Testis (tissue), 2 donors: ENCODE data around the gene ZMYM1.

Source experiments
- CTCF ChIP-seq, 3 experiments: fragments of 450-650 bp in 2 of 3; fragments of 200-600 bp in 1 of 3; sonication (generic) in 1 of 3; IDR thresholded peaks; one replicate each; pipeline ENCODE4 v1.5.1; 2016 to 2019; ENCODE audit warnings: antibody characterized with exemption in 3 of 3, mild to moderate bottlenecking in 2 of 3, moderate library complexity in 1 of 3
- POLR2A ChIP-seq: fragments of 450-650 bp; IDR thresholded peaks from one replicate; pipeline ENCODE4 v1.6.1; 2017; ENCODE audit warnings: antibody characterized with exemption, mild to moderate bottlenecking, moderate library complexity

- TF ChIP-seq CTCF (IDR thresholded peaks at IDR 0.05) (no peak), POLR2A (no peak)
Observed at GRCh38 chr1:35126546-35126945, 47.4 kb downstream of the ZMYM1 start.
